Measurements from ENCODE around the gene PAMR1. TPM values are rescaled to one million over a fixed set of nuclear protein-coding genes. Genes with fewer than 3 reads are reported as not detected.

The PAMR1 gene
- total and polyA plus RNA-seq, 10 of the 15 experiments (the other 5 are each of a cell fraction or from before 2014, with no cell fraction given): 0.04 TPM; not detected in 9

DNA sequence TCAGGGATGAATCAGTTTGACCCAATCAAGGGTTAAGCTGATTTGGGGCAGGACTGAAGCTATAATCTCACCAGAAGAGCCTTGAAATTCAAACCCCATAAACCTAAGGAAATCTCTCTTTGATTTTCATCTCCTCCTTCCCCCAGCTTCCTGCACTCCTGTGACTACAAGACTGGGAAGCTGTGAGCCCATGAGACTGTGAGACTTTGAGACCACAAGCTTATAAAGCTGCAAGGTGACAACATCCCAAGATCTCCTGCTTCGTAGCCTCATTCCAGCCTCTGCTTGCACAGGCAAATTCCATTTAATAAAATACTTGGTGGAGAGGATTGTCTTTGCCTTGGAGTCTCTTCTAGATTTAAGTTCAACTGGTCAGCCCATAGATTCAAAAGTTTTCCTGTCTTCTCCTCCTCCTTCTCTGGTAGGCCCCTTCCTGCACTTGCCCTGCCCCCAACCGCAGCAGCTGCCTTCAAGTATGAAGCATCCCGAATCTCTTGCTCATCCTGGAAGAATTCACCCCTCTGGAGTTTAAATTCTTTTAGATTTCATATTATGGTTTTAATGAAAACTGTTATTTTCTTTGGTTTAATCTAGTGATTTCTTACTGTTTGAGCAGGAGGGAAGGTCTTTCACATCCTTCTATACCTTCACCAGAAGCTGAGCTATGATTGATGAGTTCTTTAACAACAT lies 42.1 kb downstream of the PAMR1 start (continued):
- TF ChIP-seq, protein P1, sequence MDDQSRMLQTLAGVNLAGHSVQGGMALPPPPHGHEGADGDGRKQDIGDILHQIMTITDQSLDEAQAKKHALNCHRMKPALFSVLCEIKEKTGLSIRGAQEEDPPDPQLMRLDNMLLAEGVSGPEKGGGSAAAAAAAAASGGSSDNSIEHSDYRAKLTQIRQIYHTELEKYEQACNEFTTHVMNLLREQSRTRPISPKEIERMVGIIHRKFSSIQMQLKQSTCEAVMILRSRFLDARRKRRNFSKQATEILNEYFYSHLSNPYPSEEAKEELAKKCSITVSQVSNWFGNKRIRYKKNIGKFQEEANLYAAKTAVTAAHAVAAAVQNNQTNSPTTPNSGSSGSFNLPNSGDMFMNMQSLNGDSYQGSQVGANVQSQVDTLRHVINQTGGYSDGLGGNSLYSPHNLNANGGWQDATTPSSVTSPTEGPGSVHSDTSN (IDR thresholded peaks at IDR 0.05; ENCODE audit: insufficient replicate concordance, low read depth, low read length): no peak
- TF ChIP-seq HDAC2 (IDR thresholded peaks at IDR 0.05) (no peak), RELA (IDR thresholded peaks at IDR 0.05; ENCODE audit: borderline replicate concordance, partially characterized antibody) (no peak), TBL1XR1 (IDR thresholded peaks at IDR 0.05; ENCODE audit: low read depth, low read length) (no peak), NR2C1 (IDR thresholded peaks at IDR 0.05) (no peak)

GRCh38 chr11:35479731-35480130 lies 45.7 kb downstream of the PAMR1 start:
- H3K9me3 ChIP-seq (replicated peaks; ENCODE audit: control insufficient read depth, insufficient read depth, low read length): no peaks in the 10 kb centered on the region; the same call in 1 of the 3 replicates
- no peak overlapping the region for H2AFZ ChIP-seq (ENCODE audit: control insufficient read depth, low read depth, low read length)
- TF ChIP-seq KDM1A (IDR thresholded peaks at IDR 0.05; ENCODE audit: borderline replicate concordance) (no peak), MYC (IDR thresholded peaks at IDR 0.05; ENCODE audit: insufficient read depth, insufficient read length, insufficient replicate concordance, low read length, severe bottlenecking) (no peak), GABPA (IDR thresholded peaks at IDR 0.05; ENCODE audit: low read depth) (no peak), NR2C2 (IDR thresholded peaks at IDR 0.05; ENCODE audit: borderline replicate concordance, control insufficient read depth, insufficient read length, low read depth) (no peak), IRF3 (IDR thresholded peaks at IDR 0.05) (no peak), FOXM1 (IDR thresholded peaks at IDR 0.05; ENCODE audit: low read depth, low read length) (no peak), ZBTB40 (IDR thresholded peaks at IDR 0.05; ENCODE audit: borderline replicate concordance) (no peak)
- H3K27me3 ChIP-seq (replicated peaks in 1 of 2; ENCODE audit: control insufficient read depth in 2 of 2, insufficient read depth in 2 of 2, low read length in 1 of 2): no peaks in the 10 kb centered on the region; a peak in 1 of 4 replicates
- no peak overlapping the region for H3K27ac ChIP-seq (ENCODE audit: control insufficient read depth, insufficient read depth)
- in situ Hi-C loops (cut with MboI) (no loop called here), intact Hi-C loops (cut with micrococcal nuclease; ENCODE audit: unreplicated experiment) (no loop called here)
- FAIRE-seq (no peak), ATAC-seq (no peak), DNase-seq (ENCODE audit: low read depth, low spot score) (no peak)
- SMC1A ChIA-PET (ENCODE audit: uncharacterized antibody, unreplicated experiment): no interaction called here
- H3K4me1 ChIP-seq (ENCODE audit: control insufficient read depth, insufficient read depth, low read length): no peaks in the 10 kb centered on the region
- H4K20me1 ChIP-seq (ENCODE audit: control insufficient read depth, insufficient read depth): no peaks in the 10 kb centered on the region
- H3K4me3 ChIP-seq: no peak overlapping the region
- POLR2A ChIA-PET: no interaction called here
- WGBS (ENCODE audit: insufficient coverage, insufficient replicate concordance, low lambda C conversion rate, missing lambda C conversion rate): 27% methylated on average over 5 of the region's 5 CpGs
- H3K4me2 ChIP-seq (ENCODE audit: control insufficient read depth, insufficient read depth): no peak overlapping the region
- CTCF ChIA-PET: no interaction called here
- RAD21 ChIA-PET (ENCODE audit: unreplicated experiment): no interaction called here
- BruUV-seq (replicated peaks): no TSS peak
- no peak overlapping the region for H3K9ac ChIP-seq (ENCODE audit: control insufficient read depth, insufficient read depth, low read length)
- no peaks in the 10 kb centered on the region for H3K36me3 ChIP-seq (ENCODE audit: control insufficient read depth in 2 of 2, insufficient read depth in 2 of 2, low read length in 1 of 2)
- H3K79me2 ChIP-seq (ENCODE audit: control insufficient read depth, insufficient read depth, low read length): no peaks in the 10 kb centered on the region
